SJCRH30 (cell line): ENCODE data around the gene TAX1BP3. TPM values are rescaled to one million over a fixed set of nuclear protein-coding genes. Genes with fewer than 3 reads are reported as not detected.

Experiments
- DNase-seq, 2 experiments: peaks; one replicate each; pipeline ENCODE4 v3.0.0-alpha.2; 2015 to 2020
- H3K27ac ChIP-seq: fragments of 250-450 bp; sonication (Bioruptor Pico); 2 replicates; pipeline ENCODE4 v1.5.1; 2020; ENCODE audit warnings: mild to moderate bottlenecking, moderate library complexity
- H3K27me3 ChIP-seq: fragments of 250-450 bp; sonication (Bioruptor Pico); 2 replicates; pipeline ENCODE4 v1.5.1; 2020; ENCODE audit warnings: mild to moderate bottlenecking, moderate library complexity
- H3K36me3 ChIP-seq: fragments of 250-450 bp; sonication (Bioruptor Pico); 2 replicates; pipeline ENCODE4 v1.5.1; 2020; ENCODE audit warnings: mild to moderate bottlenecking, moderate library complexity
- H3K4me1 ChIP-seq: fragments of 250-450 bp; sonication (Bioruptor Pico); 2 replicates; pipeline ENCODE4 v1.5.1; 2020; ENCODE audit warnings: mild to moderate bottlenecking, moderate library complexity
- H3K4me3 ChIP-seq: fragments of 250-450 bp; sonication (Bioruptor Pico); 2 replicates; pipeline ENCODE4 v1.5.1; 2020; ENCODE audit warnings: mild to moderate bottlenecking, moderate library complexity
- H3K9me3 ChIP-seq: fragments of 250-450 bp; sonication (Bioruptor Pico); replicated peaks from 2 replicates; pipeline ENCODE4 v1.5.1; 2020; ENCODE audit warnings: mild to moderate bottlenecking, moderate library complexity
- total RNA-seq: library from RNA; depleted of rRNA; stranded (reverse); fragments of >200 nt; shearing (Covaris generic); gene quantifications from 2 replicates; pipeline ENCODE4 v1.2.3, GENCODE V29; 2014

Gene TAX1BP3
- total RNA-seq, 1 experiment from 2014 or later = 27.6 TPM

DNA sequence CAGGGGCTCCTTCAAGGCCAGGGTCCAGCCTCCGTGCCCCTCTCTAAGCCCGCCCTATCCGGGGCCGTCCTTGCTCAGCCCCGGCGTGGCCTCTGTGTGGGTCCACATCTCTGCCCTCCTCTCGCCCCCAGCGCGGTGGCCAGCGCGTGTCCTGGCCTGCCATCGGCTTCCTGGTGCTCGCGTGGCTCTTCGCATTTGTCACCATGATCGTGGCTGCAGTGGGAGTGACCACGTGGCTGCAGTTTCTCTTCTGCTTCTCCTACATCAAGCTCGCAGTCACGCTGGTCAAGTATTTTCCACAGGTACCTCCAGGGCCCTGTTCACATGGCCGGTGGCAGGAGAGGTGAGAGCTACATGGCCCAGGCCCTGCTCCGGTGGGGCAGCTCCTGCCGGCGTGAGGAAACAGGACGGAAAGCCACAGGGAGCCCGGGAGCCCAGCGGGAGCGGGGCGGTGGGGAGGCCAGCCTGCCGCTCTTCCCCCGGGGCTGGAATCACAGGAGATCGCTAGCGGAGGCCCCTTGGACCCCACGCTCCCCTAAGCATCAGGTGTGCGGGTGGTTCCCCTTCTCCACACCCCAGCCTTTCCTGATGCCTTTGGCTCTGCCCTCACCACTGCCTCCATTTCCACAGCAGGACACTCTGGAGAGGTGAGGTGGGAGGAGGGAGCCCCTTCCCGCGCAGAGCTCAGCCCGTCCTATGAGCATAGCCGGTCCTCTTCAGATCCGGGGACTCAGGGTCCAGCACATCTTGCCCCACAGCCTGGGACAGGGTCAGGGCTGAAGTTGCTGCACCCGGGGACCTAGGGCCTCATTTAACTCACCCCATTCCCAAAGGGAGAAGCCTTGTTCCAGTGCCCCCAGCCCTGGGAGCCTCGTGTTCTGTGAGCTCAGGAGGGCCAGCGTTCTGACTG, 10.2 kb downstream of the TAX1BP3 start:
- Histone ChIP-seq H3K27ac (no peak overlapping the region), H3K36me3 (no peaks in the 10 kb centered on the region), H3K27me3 (no peaks in the 10 kb centered on the region), H3K9me3 (no peaks in the 10 kb centered on the region), H3K4me3 (no peak overlapping the region), H3K4me1 (no peaks in the 10 kb centered on the region; the same call in 1 of the 2 replicates)
- DNase-seq = no peak

- Histone ChIP-seq H3K4me1 (no peaks in the 10 kb centered on the region; the same call in 1 of the 2 replicates), H3K27ac (no peak overlapping the region), H3K4me3 (no peak overlapping the region), H3K9me3 (no peaks in the 10 kb centered on the region), H3K27me3 (no peaks in the 10 kb centered on the region), H3K36me3 (no peaks in the 10 kb centered on the region)
- DNase-seq = no peak
Measured at GRCh38 chr17:3657588-3657869, 10.8 kb downstream of the TAX1BP3 start.

GRCh38 chr17:3656755-3657587, 11.4 kb downstream of the TAX1BP3 start:
- no peak overlapping the region for H3K27ac ChIP-seq
- no peaks in the 10 kb centered on the region; the same call in 1 of the 2 replicates for H3K4me1 ChIP-seq
- no peaks in the 10 kb centered on the region for H3K27me3 ChIP-seq
- DNase-seq = no peak
- H3K36me3 ChIP-seq = no peaks in the 10 kb centered on the region
- H3K4me3 ChIP-seq = no peak overlapping the region
- H3K9me3 ChIP-seq = no peaks in the 10 kb centered on the region

DNA sequence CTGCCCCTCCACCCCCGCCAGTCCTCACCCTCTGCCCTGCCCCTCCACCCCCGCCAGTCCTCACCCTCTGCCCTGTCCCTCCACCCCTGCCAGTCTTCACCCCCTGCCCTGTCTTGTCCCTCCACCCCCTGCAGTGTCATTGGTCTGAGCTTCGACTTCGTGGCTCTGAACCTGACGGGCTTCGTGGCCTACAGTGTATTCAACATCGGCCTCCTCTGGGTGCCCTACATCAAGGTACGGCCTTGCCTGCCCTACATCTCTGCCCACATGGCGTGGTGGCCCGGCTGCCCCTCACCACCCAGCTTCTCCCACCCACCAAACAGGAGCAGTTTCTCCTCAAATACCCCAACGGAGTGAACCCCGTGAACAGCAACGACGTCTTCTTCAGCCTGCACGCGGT, 12.0 kb downstream of the TAX1BP3 start:
- Histone ChIP-seq H3K9me3 (no peaks in the 10 kb centered on the region), H3K4me1 (no peaks in the 10 kb centered on the region; the same call in 1 of the 2 replicates), H3K4me3 (no peak overlapping the region), H3K27me3 (no peaks in the 10 kb centered on the region), H3K27ac (no peak overlapping the region), H3K36me3 (no peaks in the 10 kb centered on the region)
- DNase-seq = no peak

GRCh38 chr17:3655766-3656165, 12.6 kb downstream of the TAX1BP3 start:
- no peak for DNase-seq
- Histone ChIP-seq H3K27ac (no peak overlapping the region), H3K4me3 (no peak overlapping the region), H3K4me1 (no peaks in the 10 kb centered on the region; the same call in 1 of the 2 replicates), H3K36me3 (no peaks in the 10 kb centered on the region), H3K9me3 (no peaks in the 10 kb centered on the region), H3K27me3 (no peaks in the 10 kb centered on the region)

- H3K36me3 ChIP-seq = no peaks in the 10 kb centered on the region
- no peaks in the 10 kb centered on the region for H3K4me1 ChIP-seq
- DNase-seq = peak; percentile 27 to 35
- H3K27me3 ChIP-seq = no peaks in the 10 kb centered on the region
- H3K27ac ChIP-seq = no peak overlapping the region
- no peak overlapping the region for H3K4me3 ChIP-seq
- no peaks in the 10 kb centered on the region for H3K9me3 ChIP-seq
Measured at GRCh38 chr17:3647769-3648555, 20.4 kb downstream of the TAX1BP3 start.

DNA sequence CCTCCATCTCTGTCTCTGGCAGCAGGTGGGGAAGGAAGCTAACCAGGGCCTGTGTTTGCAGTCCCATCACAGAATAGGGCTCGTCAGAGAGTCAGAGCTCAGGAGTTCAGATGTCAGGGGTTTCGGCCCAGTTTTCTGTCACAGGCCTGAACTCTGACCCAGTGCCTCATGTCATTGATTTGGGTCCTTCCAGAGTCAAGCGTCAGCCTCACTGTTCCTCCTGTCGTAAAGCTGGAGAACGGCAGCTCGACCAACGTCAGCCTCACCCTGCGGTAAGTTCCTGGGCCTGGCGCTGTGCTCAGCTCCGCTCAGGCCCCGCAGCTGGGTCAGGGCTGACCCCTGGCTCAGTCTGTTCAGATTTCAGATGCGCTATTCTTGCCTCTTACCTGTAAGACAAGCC, 21.1 kb downstream of the TAX1BP3 start:
- Histone ChIP-seq H3K4me1 (no peaks in the 10 kb centered on the region), H3K36me3 (no peaks in the 10 kb centered on the region)

GRCh38 chr17:3645310-3645709, 23.1 kb downstream of the TAX1BP3 start:
- Histone ChIP-seq H3K9me3 (no peaks in the 10 kb centered on the region), H3K27me3 (no peaks in the 10 kb centered on the region), H3K4me1 (no peaks in the 10 kb centered on the region), H3K27ac (no peak overlapping the region), H3K36me3 (no peaks in the 10 kb centered on the region), H3K4me3 (no peak overlapping the region)
- no peak for DNase-seq

More for the DNA sequence above, 21.1 kb downstream of the TAX1BP3 start:
- H3K27ac ChIP-seq = no peak overlapping the region
- DNase-seq = no peak
- no peaks in the 10 kb centered on the region for H3K9me3 ChIP-seq
- H3K4me3 ChIP-seq = no peak overlapping the region
- H3K27me3 ChIP-seq = no peaks in the 10 kb centered on the region

GRCh38 chr17:3643889-3644349, 24.5 kb downstream of the TAX1BP3 start:
- DNase-seq = no peak
- Histone ChIP-seq H3K4me3 (no peak overlapping the region), H3K36me3 (no peaks in the 10 kb centered on the region), H3K4me1 (no peaks in the 10 kb centered on the region), H3K27ac (no peak overlapping the region), H3K9me3 (no peaks in the 10 kb centered on the region), H3K27me3 (no peaks in the 10 kb centered on the region)

DNA sequence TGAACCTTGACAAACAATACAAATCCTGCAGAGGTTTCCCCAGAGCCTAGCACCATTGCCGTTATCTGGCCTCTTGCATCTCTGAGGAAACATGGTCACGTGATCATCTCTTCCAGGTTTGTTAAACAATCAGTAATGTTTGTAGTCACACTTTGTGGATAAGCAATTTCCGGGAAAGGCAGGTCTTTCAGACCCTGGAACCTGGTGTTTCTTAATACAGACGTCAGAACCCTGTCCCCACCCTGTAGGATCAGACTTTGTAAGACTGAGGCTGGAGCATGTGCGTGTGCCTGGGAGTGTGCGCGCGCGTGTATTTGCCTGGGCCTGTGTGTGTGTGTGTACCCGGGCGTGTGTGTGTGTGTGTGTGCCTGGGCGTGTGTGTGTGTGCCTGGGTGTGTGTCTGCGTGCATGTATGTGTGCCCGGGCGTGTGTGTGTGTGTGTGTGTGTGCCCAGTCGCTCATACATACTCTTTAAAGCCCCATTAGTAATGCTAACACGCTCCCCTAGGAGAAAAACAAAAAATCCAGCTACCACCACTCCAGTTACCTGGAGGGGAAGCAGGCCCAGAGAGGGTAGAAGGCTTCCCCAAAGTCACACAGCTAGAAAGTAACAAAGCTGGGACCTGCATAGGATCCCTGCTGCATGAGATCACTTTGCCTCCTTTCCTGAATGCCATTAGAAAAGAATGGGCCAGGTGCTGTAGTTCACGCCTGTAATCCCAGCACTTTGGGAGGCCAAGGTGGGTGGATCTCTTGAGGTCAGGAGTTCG, 26.5 kb downstream of the TAX1BP3 start:
- DNase-seq = no peak
- Histone ChIP-seq H3K4me1 (no peaks in the 10 kb centered on the region), H3K9me3 (no peaks in the 10 kb centered on the region)

GRCh38 chr17:3641014-3641413, 27.4 kb downstream of the TAX1BP3 start:
- H3K27ac ChIP-seq = no peak overlapping the region
- no peak for DNase-seq
- no peaks in the 10 kb centered on the region for H3K4me1 ChIP-seq
- no peaks in the 10 kb centered on the region for H3K27me3 ChIP-seq
- no peak overlapping the region for H3K4me3 ChIP-seq
- H3K9me3 ChIP-seq = no peaks in the 10 kb centered on the region
- no peaks in the 10 kb centered on the region for H3K36me3 ChIP-seq

More for the DNA sequence above, 26.5 kb downstream of the TAX1BP3 start:
- Histone ChIP-seq H3K36me3 (no peaks in the 10 kb centered on the region), H3K27ac (no peak overlapping the region), H3K4me3 (no peak overlapping the region), H3K27me3 (no peaks in the 10 kb centered on the region)

GRCh38 chr17:3639981-3640596, 28.3 kb downstream of the TAX1BP3 start:
- H3K36me3 ChIP-seq = no peaks in the 10 kb centered on the region
- no peaks in the 10 kb centered on the region for H3K9me3 ChIP-seq
- no peak for DNase-seq
- no peaks in the 10 kb centered on the region for H3K4me1 ChIP-seq
- H3K27ac ChIP-seq = no peak overlapping the region
- H3K4me3 ChIP-seq = no peak overlapping the region
- no peaks in the 10 kb centered on the region for H3K27me3 ChIP-seq

- H3K4me1 ChIP-seq = no peaks in the 10 kb centered on the region; the same call in 1 of the 2 replicates
- H3K36me3 ChIP-seq = no peaks in the 10 kb centered on the region
- no peaks in the 10 kb centered on the region for H3K27me3 ChIP-seq
- no peak for DNase-seq
- peak overlapping the region; percentile 94 for H3K27ac ChIP-seq
- peak overlapping the region; percentile 80 for H3K4me3 ChIP-seq
- H3K9me3 ChIP-seq = no peaks in the 10 kb centered on the region
Measured at GRCh38 chr17:3636908-3637373, 31.4 kb downstream of the TAX1BP3 start.
